Suprapubic skin (tissue), 4 donors: ENCODE measurements around the gene C2CD4C. TPM values are rescaled to one million over a fixed set of nuclear protein-coding genes. Genes with fewer than 3 reads are reported as not detected.

Experiments
- DNase-seq, 2 donors: peaks; one replicate each; pipeline ENCODE4 v3.0.0-alpha.2; 2019; ENCODE audit warnings: low spot score in 2 of 2
- H3K27ac ChIP-seq: fragments of 200-600 bp; sonication (generic); one replicate; pipeline ENCODE4 v1.5.1; 2019
- H3K27me3 ChIP-seq: fragments of 200-600 bp; sonication (generic); one replicate; pipeline ENCODE4 v1.5.1; 2019
- H3K36me3 ChIP-seq: fragments of 200-600 bp; sonication (generic); one replicate; pipeline ENCODE4 v1.5.1; 2019
- H3K4me1 ChIP-seq: fragments of 200-600 bp; sonication (generic); one replicate; pipeline ENCODE4 v1.5.1; 2019
- H3K4me3 ChIP-seq: fragments of 200-600 bp; sonication (generic); one replicate; pipeline ENCODE4 v1.5.1; 2019; ENCODE audit warnings: mild to moderate bottlenecking
- H3K9me3 ChIP-seq: fragments of 200-600 bp; sonication (generic); one replicate; pipeline ENCODE4 v1.5.1; 2019
- EP300 ChIP-seq: sonication (generic); formaldehyde crosslinking; IDR thresholded peaks from one replicate; pipeline ENCODE4 v1.6.1; 2017; ENCODE audit warnings: antibody characterized with exemption
- POLR2A ChIP-seq, 2 donors: fragments of 450-650 bp; IDR thresholded peaks; one replicate each; pipeline ENCODE4 v1.6.1; 2017; ENCODE audit warnings: antibody characterized with exemption in 2 of 2, mild to moderate bottlenecking in 2 of 2, moderate library complexity in 2 of 2
- POLR2AphosphoS5 ChIP-seq, 3 donors: sonication (generic); formaldehyde crosslinking; IDR thresholded peaks; one replicate each; pipeline ENCODE4 v1.6.1; 2017; ENCODE audit warnings: antibody characterized with exemption in 3 of 3
- WGBS: methylation state at CpG from one replicate; pipeline ENCODE4 v1.1.5; 2018; 5-methylcytosine and 5-hydroxymethylcytosine counted together
- total RNA-seq, 4 donors: library from RNA; depleted of rRNA; stranded (reverse); fragments of >200 nt; gene quantifications; one replicate each; pipeline ENCODE4 v1.1.0, GENCODE V29; 2016
- TF ChIP-seq, protein P1 (sequence below), 2 donors: fragments of 200-600 bp in 1 of 2; fragments of 450-650 bp in 1 of 2; sonication (generic) in 1 of 2; IDR thresholded peaks; one replicate each; pipeline ENCODE4 v1.5.1; 2016 to 2019; ENCODE audit warnings: antibody characterized with exemption in 2 of 2, mild to moderate bottlenecking in 1 of 2, moderate library complexity in 1 of 2

C2CD4C gene
- total RNA-seq, 4 donors from 2014 or later, result 0.13 to 2.3 (median 0.52) TPM

DNA sequence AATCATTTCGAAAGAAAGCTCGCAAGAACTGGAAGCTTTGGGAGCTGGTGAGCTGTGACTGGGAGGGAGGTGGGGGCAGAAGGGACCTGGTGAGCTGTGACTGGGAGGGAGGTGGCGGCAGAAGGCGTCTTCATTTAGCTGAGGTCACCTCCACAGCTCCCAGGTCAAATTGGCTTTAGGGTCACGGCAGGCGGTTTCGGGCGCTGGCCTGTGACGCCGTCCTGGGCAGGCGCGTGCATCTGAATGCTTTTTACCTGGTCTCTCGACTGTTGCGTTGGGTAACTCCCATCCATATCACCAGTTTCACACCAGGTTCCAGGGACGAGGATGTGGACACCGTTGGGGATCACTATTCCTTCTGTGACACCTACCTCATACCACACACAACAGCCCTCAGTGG, 29.2 kb downstream of the C2CD4C start:
- H3K9me3 ChIP-seq, result no peaks in the 10 kb centered on the region
- peaks cover 23% of the 10 kb centered on the region for H3K27me3 ChIP-seq
- WGBS, result 84% methylated on average over 16 of the region's 16 CpGs
- H3K4me3 ChIP-seq, result no peak overlapping the region
- TF ChIP-seq, protein P1, sequence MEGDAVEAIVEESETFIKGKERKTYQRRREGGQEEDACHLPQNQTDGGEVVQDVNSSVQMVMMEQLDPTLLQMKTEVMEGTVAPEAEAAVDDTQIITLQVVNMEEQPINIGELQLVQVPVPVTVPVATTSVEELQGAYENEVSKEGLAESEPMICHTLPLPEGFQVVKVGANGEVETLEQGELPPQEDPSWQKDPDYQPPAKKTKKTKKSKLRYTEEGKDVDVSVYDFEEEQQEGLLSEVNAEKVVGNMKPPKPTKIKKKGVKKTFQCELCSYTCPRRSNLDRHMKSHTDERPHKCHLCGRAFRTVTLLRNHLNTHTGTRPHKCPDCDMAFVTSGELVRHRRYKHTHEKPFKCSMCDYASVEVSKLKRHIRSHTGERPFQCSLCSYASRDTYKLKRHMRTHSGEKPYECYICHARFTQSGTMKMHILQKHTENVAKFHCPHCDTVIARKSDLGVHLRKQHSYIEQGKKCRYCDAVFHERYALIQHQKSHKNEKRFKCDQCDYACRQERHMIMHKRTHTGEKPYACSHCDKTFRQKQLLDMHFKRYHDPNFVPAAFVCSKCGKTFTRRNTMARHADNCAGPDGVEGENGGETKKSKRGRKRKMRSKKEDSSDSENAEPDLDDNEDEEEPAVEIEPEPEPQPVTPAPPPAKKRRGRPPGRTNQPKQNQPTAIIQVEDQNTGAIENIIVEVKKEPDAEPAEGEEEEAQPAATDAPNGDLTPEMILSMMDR (IDR thresholded peaks at IDR 0.05), result no peak
- TF ChIP-seq POLR2A (IDR thresholded peaks at IDR 0.05), result no peak
- TF ChIP-seq POLR2AphosphoS5 (IDR thresholded peaks at IDR 0.05), result no peak
- TF ChIP-seq EP300, result no peak
- peaks cover 2% of the 10 kb centered on the region for H3K4me1 ChIP-seq
- no peak for DNase-seq
- H3K27ac ChIP-seq, result no peak overlapping the region
- no peaks in the 10 kb centered on the region for H3K36me3 ChIP-seq

- Histone ChIP-seq H3K4me3 (no peak overlapping the region), H3K9me3 (no peaks in the 10 kb centered on the region), H3K27me3 (peaks cover 29% of the 10 kb centered on the region), H3K4me1 (peaks cover 13% of the 10 kb centered on the region), H3K36me3 (no peaks in the 10 kb centered on the region), H3K27ac (no peak overlapping the region)
- no peak for TF ChIP-seq POLR2A (IDR thresholded peaks at IDR 0.05)
- TF ChIP-seq EP300, result no peak
- no peak for TF ChIP-seq POLR2AphosphoS5 (IDR thresholded peaks at IDR 0.05)
- TF ChIP-seq, protein P1 (IDR thresholded peaks at IDR 0.05), result no peak
- 80% methylated on average over 10 of the region's 14 CpGs for WGBS
- DNase-seq, result no peak
Measured at GRCh38 chr19:378706-379105, 30.2 kb downstream of the C2CD4C start.

GRCh38 chr19:377801-378581, 31.0 kb downstream of the C2CD4C start:
- peaks cover 29% of the 10 kb centered on the region for H3K27me3 ChIP-seq
- H3K9me3 ChIP-seq, result no peaks in the 10 kb centered on the region
- H3K36me3 ChIP-seq, result no peaks in the 10 kb centered on the region
- TF ChIP-seq, protein P1 (IDR thresholded peaks at IDR 0.05), result no peak
- TF ChIP-seq POLR2A (IDR thresholded peaks at IDR 0.05) (no peak), POLR2AphosphoS5 (IDR thresholded peaks at IDR 0.05) (no peak), EP300 (no peak)
- no peak overlapping the region for H3K4me3 ChIP-seq
- no peak overlapping the region for H3K27ac ChIP-seq
- 39% methylated on average over 24 of the region's 38 CpGs for WGBS
- no peak for DNase-seq
- peaks cover 19% of the 10 kb centered on the region for H3K4me1 ChIP-seq

DNA sequence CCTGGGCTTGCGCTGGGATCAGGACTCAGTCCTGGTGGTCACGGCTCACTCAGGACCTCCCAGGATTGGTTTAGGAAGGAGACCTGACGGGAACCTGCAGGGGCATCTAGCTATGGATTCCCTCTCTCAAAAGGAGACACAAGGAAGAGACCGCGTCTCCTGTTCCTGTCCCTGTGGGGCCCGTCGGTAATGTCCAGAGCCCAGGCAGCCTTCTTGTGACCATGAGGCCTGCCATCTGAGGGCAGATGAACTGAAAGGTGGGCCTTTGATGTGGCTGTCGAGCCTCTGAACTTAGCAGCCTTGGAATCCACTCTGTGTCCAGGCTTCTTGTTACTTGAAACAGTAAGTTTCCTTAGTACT, 32.9 kb downstream of the C2CD4C start:
- no peaks in the 10 kb centered on the region for H3K36me3 ChIP-seq
- H3K27me3 ChIP-seq, result peaks cover 29% of the 10 kb centered on the region
- no peak overlapping the region for H3K4me3 ChIP-seq
- peaks cover 31% of the 10 kb centered on the region for H3K4me1 ChIP-seq
- WGBS, result 100% methylated on average over 2 of the region's 8 CpGs
- DNase-seq, result no peak
- TF ChIP-seq POLR2AphosphoS5 (IDR thresholded peaks at IDR 0.05) (no peak), POLR2A (IDR thresholded peaks at IDR 0.05) (no peak), EP300 (no peak)
- TF ChIP-seq, protein P1 (IDR thresholded peaks at IDR 0.05), result no peak
- no peak overlapping the region for H3K27ac ChIP-seq
- H3K9me3 ChIP-seq, result no peaks in the 10 kb centered on the region

GRCh38 chr19:375395-376110, 33.4 kb downstream of the C2CD4C start:
- WGBS, result 80% methylated on average over 28 of the region's 43 CpGs

More at GRCh38 chr19:375395-376110, 33.4 kb downstream of the C2CD4C start:
- peaks cover 31% of the 10 kb centered on the region for H3K4me1 ChIP-seq
- no peak overlapping the region for H3K27ac ChIP-seq
- TF ChIP-seq POLR2AphosphoS5 (IDR thresholded peaks at IDR 0.05) (no peak), EP300 (no peak), POLR2A (IDR thresholded peaks at IDR 0.05) (no peak)
- TF ChIP-seq, protein P1 (IDR thresholded peaks at IDR 0.05), result no peak
- H3K9me3 ChIP-seq, result no peaks in the 10 kb centered on the region
- no peak overlapping the region for H3K4me3 ChIP-seq
- no peak for DNase-seq
- H3K27me3 ChIP-seq, result peaks cover 34% of the 10 kb centered on the region
- no peaks in the 10 kb centered on the region for H3K36me3 ChIP-seq
